Astrocyte (in vitro differentiated cells and primary cell): Measurements from ENCODE around the gene CTDSPL. TPM values are rescaled to one million over a fixed set of nuclear protein-coding genes. Genes with fewer than 3 reads are reported as not detected.

Experiments used
- DNase-seq: peaks from one replicate; pipeline ENCODE4 v3.0.0-alpha.2; 2010; ENCODE audit warnings: low read depth
- FAIRE-seq: peaks from 2 replicates; lab custom pipeline; 2011; peaks lifted over from hg19 to GRCh38; lab: Jason Lieb, UNC
- H2AFZ ChIP-seq: 2 replicates; pipeline ENCODE4 v1.6.0; 2012; ENCODE audit warnings: low read depth, low read length, inconsistent platforms
- H3K27ac ChIP-seq: 2 replicates; pipeline ENCODE4 v1.5.1; 2011; ENCODE audit warnings: low read depth, low read length, inconsistent platforms
- H3K27me3 ChIP-seq: 2 replicates; pipeline ENCODE4 v1.6.0; 2011; ENCODE audit warnings: low read length, inconsistent platforms; ENCODE audit not compliant: insufficient read depth
- H3K36me3 ChIP-seq: 2 replicates; pipeline ENCODE4 v1.5.1; 2011; ENCODE audit warnings: low read length, inconsistent platforms; ENCODE audit not compliant: insufficient read depth
- H3K4me1 ChIP-seq: 2 replicates; pipeline ENCODE4 v1.5.1; 2011; ENCODE audit warnings: low read length, inconsistent platforms; ENCODE audit not compliant: insufficient read depth
- H3K4me2 ChIP-seq: 2 replicates; pipeline ENCODE4 v1.6.0; 2012; ENCODE audit warnings: low read length, inconsistent platforms
- H3K4me3 ChIP-seq: 2 replicates; pipeline ENCODE4 v1.5.1; 2011; ENCODE audit warnings: low read depth, mild to moderate bottlenecking, low read length, inconsistent platforms; ENCODE audit not compliant: insufficient read depth
- H3K79me2 ChIP-seq: 2 replicates; pipeline ENCODE4 v1.6.0; 2012; ENCODE audit warnings: mild to moderate bottlenecking, low read length, inconsistent platforms; ENCODE audit not compliant: insufficient read depth
- H3K9ac ChIP-seq: 2 replicates; pipeline ENCODE4 v1.6.0; 2012; ENCODE audit warnings: mild to moderate bottlenecking, low read length, inconsistent platforms
- H3K9me3 ChIP-seq: 2 replicates; pipeline ENCODE4 v1.5.1; 2012; ENCODE audit warnings: low read depth, mild to moderate bottlenecking, low read length, inconsistent platforms; ENCODE audit not compliant: insufficient read depth
- H4K20me1 ChIP-seq: 2 replicates; pipeline ENCODE4 v1.6.0; 2012; ENCODE audit warnings: low read length, inconsistent platforms; ENCODE audit not compliant: insufficient read depth
- H3K27ac Mint-ChIP-seq: one replicate; pipeline ENCODE4 v1.8.0; 2021; ENCODE audit warnings: mild to moderate bottlenecking, mixed read lengths; ENCODE audit not compliant: unreplicated experiment
- H3K27me3 Mint-ChIP-seq: one replicate; pipeline ENCODE4 v1.8.0; 2021; ENCODE audit warnings: low read depth, mixed read lengths; ENCODE audit not compliant: unreplicated experiment
- H3K36me3 Mint-ChIP-seq: one replicate; pipeline ENCODE4 v1.8.0; 2021; ENCODE audit warnings: low read depth, mixed read lengths; ENCODE audit not compliant: unreplicated experiment
- H3K4me1 Mint-ChIP-seq: one replicate; pipeline ENCODE4 v1.8.0; 2021; ENCODE audit warnings: low read depth, mixed read lengths; ENCODE audit not compliant: unreplicated experiment
- H3K4me3 Mint-ChIP-seq: one replicate; pipeline ENCODE4 v1.8.0; 2021; ENCODE audit warnings: mild to moderate bottlenecking, moderate library complexity, mixed read lengths; ENCODE audit not compliant: unreplicated experiment
- H3K9me3 Mint-ChIP-seq: one replicate; pipeline ENCODE4 v1.8.0; 2021; ENCODE audit warnings: mild to moderate bottlenecking, mixed read lengths; ENCODE audit not compliant: unreplicated experiment
- EZH2 ChIP-seq: IDR thresholded peaks from 2 replicates; pipeline ENCODE4 v1.6.1; 2012; ENCODE audit warnings: mild to moderate bottlenecking, low read length, inconsistent platforms; ENCODE audit not compliant: insufficient read depth
- total RNA-seq: library from RNA; stranded (reverse); gene quantifications from 2 replicates; pipeline ENCODE4 v1.2.1, GENCODE V29; 2021
- TF ChIP-seq, protein P1 (sequence below): IDR thresholded peaks from 2 replicates; pipeline ENCODE4 v1.5.1; 2011; ENCODE audit warnings: low read depth, mild to moderate bottlenecking, inconsistent platforms, low read length, moderate library complexity; ENCODE audit not compliant: insufficient read depth

The CTDSPL gene
- total RNA-seq, 1 donor from 2014 or later, result 37.9 TPM

DNA sequence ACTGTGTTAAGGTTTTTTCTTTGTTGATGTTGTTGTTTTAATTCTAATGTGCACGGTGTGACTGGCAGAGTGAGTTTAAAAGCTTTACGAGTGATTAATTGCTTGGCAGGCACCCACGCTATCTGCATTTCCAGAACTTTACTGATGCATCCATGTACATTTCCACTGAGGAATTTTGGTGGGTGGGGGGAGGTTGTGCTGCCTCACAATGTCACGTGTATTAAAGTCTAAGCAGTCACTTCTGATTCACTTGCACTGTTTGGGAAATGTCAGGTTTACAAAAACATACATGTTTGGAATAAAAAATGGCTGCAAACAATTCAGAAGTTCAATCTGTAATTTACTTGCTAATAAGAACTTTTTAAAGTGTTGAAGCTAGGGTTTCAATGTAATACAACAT is 38.5 kb upstream of the CTDSPL start:
- no peak overlapping the region for H3K4me2 ChIP-seq
- H3K4me3 Mint-ChIP-seq, result no peak overlapping the region
- H3K9ac ChIP-seq, result no peak overlapping the region
- no peaks in the 10 kb centered on the region for H3K79me2 ChIP-seq
- DNase-seq (peak; percentile 39), FAIRE-seq (no peak)
- H2AFZ ChIP-seq, result no peak overlapping the region
- H3K9me3 Mint-ChIP-seq, result no peaks in the 10 kb centered on the region
- H3K27ac ChIP-seq, result no peak overlapping the region
- H3K36me3 ChIP-seq, result no peaks in the 10 kb centered on the region
- TF ChIP-seq, protein P1, sequence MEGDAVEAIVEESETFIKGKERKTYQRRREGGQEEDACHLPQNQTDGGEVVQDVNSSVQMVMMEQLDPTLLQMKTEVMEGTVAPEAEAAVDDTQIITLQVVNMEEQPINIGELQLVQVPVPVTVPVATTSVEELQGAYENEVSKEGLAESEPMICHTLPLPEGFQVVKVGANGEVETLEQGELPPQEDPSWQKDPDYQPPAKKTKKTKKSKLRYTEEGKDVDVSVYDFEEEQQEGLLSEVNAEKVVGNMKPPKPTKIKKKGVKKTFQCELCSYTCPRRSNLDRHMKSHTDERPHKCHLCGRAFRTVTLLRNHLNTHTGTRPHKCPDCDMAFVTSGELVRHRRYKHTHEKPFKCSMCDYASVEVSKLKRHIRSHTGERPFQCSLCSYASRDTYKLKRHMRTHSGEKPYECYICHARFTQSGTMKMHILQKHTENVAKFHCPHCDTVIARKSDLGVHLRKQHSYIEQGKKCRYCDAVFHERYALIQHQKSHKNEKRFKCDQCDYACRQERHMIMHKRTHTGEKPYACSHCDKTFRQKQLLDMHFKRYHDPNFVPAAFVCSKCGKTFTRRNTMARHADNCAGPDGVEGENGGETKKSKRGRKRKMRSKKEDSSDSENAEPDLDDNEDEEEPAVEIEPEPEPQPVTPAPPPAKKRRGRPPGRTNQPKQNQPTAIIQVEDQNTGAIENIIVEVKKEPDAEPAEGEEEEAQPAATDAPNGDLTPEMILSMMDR, result no peak
- TF ChIP-seq EZH2, result no peak
- peaks cover 8% of the 10 kb centered on the region for H3K27me3 Mint-ChIP-seq
- peaks cover 5% of the 10 kb centered on the region for H3K36me3 Mint-ChIP-seq
- no peaks in the 10 kb centered on the region for H3K9me3 ChIP-seq
- no peaks in the 10 kb centered on the region for H4K20me1 ChIP-seq
- H3K27me3 ChIP-seq, result no peaks in the 10 kb centered on the region
- H3K4me1 Mint-ChIP-seq, result peaks cover 8% of the 10 kb centered on the region
- no peak overlapping the region for H3K4me3 ChIP-seq
- H3K27ac Mint-ChIP-seq, result no peak overlapping the region
- H3K4me1 ChIP-seq, result no peaks in the 10 kb centered on the region

DNA sequence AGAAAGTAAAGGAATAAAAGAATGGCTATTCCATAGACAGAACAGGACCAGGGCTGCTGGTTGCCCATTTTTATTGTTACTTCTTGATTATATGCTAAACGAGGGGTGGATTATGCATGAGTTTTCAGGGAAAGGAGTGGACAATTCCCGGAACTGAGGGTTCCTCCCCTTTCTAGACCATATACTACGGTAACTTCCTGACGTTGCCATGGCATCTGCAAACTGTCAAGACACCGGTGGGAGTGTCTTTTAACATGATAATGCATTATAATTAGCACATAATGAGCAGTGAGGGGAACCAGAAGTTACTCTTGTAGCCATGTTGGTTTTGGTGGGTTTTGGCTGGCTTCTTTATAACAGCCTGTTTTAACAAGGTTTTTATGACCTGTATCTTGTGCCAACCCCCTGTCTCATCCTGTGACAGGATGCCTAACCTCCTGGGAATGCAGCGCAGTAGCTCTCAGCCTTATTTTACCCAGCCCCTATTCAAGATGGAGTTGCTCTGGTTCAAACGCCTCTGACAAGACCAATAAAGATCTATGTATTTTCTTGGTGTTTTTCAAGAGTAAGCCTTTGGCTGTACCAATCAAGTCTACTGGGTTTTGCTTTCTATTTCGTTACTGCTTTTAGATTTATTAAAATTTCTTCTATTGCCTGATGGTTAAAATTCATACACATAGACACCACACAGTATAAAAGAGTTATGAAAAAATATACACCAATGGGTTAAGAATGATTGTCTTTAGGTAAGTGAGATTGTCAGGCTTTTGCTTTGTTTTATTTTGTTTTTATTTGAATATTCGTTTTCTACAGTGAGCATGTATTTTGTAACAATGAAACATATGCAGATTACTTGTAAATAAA is 37.4 kb upstream of the CTDSPL start:
- TF ChIP-seq EZH2, result no peak
- TF ChIP-seq, protein P1, result no peak
- no peaks in the 10 kb centered on the region for H3K9me3 Mint-ChIP-seq
- H3K79me2 ChIP-seq, result no peaks in the 10 kb centered on the region
- H3K4me1 Mint-ChIP-seq, result peaks cover 8% of the 10 kb centered on the region
- H3K27ac ChIP-seq, result no peak overlapping the region
- H3K4me2 ChIP-seq, result no peak overlapping the region
- no peaks in the 10 kb centered on the region for H4K20me1 ChIP-seq
- H3K9me3 ChIP-seq, result no peaks in the 10 kb centered on the region
- H3K4me3 ChIP-seq, result no peak overlapping the region
- FAIRE-seq (no peak), DNase-seq (no peak)
- H3K4me3 Mint-ChIP-seq, result no peak overlapping the region
- H3K27me3 ChIP-seq, result no peaks in the 10 kb centered on the region
- H3K4me1 ChIP-seq, result no peaks in the 10 kb centered on the region
- H3K9ac ChIP-seq, result no peak overlapping the region
- no peak overlapping the region for H3K27ac Mint-ChIP-seq
- H3K27me3 Mint-ChIP-seq, result peaks cover 8% of the 10 kb centered on the region
- no peak overlapping the region for H2AFZ ChIP-seq
- peaks cover 8% of the 10 kb centered on the region for H3K36me3 Mint-ChIP-seq
- H3K36me3 ChIP-seq, result no peaks in the 10 kb centered on the region

DNA sequence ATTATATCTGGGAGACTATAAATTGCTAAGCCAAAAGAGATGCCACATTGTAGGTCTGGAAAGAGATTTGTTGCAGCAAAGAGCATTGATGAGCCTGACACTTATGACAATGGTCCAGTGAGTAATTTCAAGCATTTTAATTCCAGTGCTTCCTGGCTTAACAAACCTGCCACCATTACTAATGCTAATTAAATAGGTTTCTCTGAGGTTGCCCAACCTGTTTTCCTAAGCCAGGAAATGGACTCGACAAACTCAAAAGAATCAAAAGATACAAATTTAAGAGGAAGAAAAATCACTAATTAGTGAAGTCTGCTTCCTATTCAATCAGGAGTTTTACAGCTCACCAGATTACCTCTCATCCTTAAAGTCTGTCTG is 36.7 kb upstream of the CTDSPL start:
- peaks cover 8% of the 10 kb centered on the region for H3K27me3 Mint-ChIP-seq
- FAIRE-seq, result no peak
- no peak overlapping the region for H3K4me2 ChIP-seq
- no peak for DNase-seq
- no peak overlapping the region for H3K9ac ChIP-seq
- H3K4me3 Mint-ChIP-seq, result no peak overlapping the region
- H3K36me3 ChIP-seq, result no peaks in the 10 kb centered on the region
- TF ChIP-seq, protein P1, result no peak
- no peak for TF ChIP-seq EZH2
- H3K4me1 ChIP-seq, result no peaks in the 10 kb centered on the region
- no peak overlapping the region for H3K4me3 ChIP-seq
- H3K27ac Mint-ChIP-seq, result no peak overlapping the region
- H4K20me1 ChIP-seq, result no peaks in the 10 kb centered on the region
- H3K27me3 ChIP-seq, result no peaks in the 10 kb centered on the region
- H3K27ac ChIP-seq, result no peak overlapping the region
- peaks cover 8% of the 10 kb centered on the region for H3K36me3 Mint-ChIP-seq
- no peaks in the 10 kb centered on the region for H3K9me3 Mint-ChIP-seq
- no peaks in the 10 kb centered on the region for H3K79me2 ChIP-seq
- peaks cover 8% of the 10 kb centered on the region for H3K4me1 Mint-ChIP-seq
- no peaks in the 10 kb centered on the region for H3K9me3 ChIP-seq
- no peak overlapping the region for H2AFZ ChIP-seq
